IMR-90 (cell line): ENCODE measurements around the gene BCL2L11. TPM values are rescaled to one million over a fixed set of nuclear protein-coding genes. Genes with fewer than 3 reads are reported as not detected.

Experiments used
- ATAC-seq: fragments of 200-7000 bp; cut with Tn5 transposase; 2 replicates; pipeline ENCODE4 v1.9.1; 2020; ENCODE audit warnings: low read depth, mild to moderate bottlenecking, moderate library complexity
- BruUV-seq: library from RNA; stranded (reverse); fragments of 400-500 nt; replicated peaks from 2 replicates; lab custom pipeline; 2021; lab: Mats Ljungman, UMichigan
- CTCF ChIA-PET: fragments of 300-600 bp; formaldehyde crosslinking; extraction: SDS; loops from one replicate; lab custom pipeline; 2021; ENCODE audit warnings: antibody characterized with exemption; lab: Yijun Ruan, JAX
- POLR2A ChIA-PET: fragments of 300-600 bp; sonication (Branson Sonifier 250); formaldehyde crosslinking; loops from one replicate; lab custom pipeline; 2022; ENCODE audit warnings: antibody characterized with exemption; ENCODE audit not compliant: unreplicated experiment; lab: Charles Lee
- DNase-seq: peaks from one replicate; pipeline ENCODE4 v3.0.0; 2013
- H2AFZ ChIP-seq: replicated peaks from 2 replicates; pipeline ENCODE3; 2013; ENCODE audit warnings: low read length, mild to moderate bottlenecking; ENCODE audit not compliant: poor library complexity
- H2AK5ac ChIP-seq: 2 replicates; pipeline ENCODE4 v1.6.1; 2013; ENCODE audit warnings: low read depth, low read length, inconsistent platforms
- H2AK9ac ChIP-seq: replicated peaks from 2 replicates; pipeline ENCODE3; 2013; ENCODE audit warnings: mild to moderate bottlenecking, low read depth, low read length, moderate library complexity; ENCODE audit not compliant: poor library complexity
- H2BK120ac ChIP-seq: 2 replicates; pipeline ENCODE4 v1.6.1; 2013; ENCODE audit warnings: low read depth, low read length, inconsistent platforms
- H2BK15ac ChIP-seq: 3 replicates; pipeline ENCODE4 v1.6.1; 2013; ENCODE audit warnings: low read depth, low read length, inconsistent platforms
- H2BK20ac ChIP-seq: 2 replicates; pipeline ENCODE4 v1.6.1; 2013; ENCODE audit warnings: low read depth, mild to moderate bottlenecking, inconsistent platforms, low read length, moderate library complexity
- H2BK5ac ChIP-seq: 2 replicates; pipeline ENCODE4 v1.6.1; 2013; ENCODE audit warnings: mild to moderate bottlenecking, low read depth, low read length, inconsistent platforms; ENCODE audit not compliant: poor library complexity, severe bottlenecking
- H3K14ac ChIP-seq: replicated peaks from 2 replicates; pipeline ENCODE4 v1.6.1; 2013; ENCODE audit warnings: low read depth, low read length, inconsistent platforms
- H3K18ac ChIP-seq: 2 replicates; pipeline ENCODE4 v1.6.1; 2013; ENCODE audit warnings: low read depth, low read length, control low read depth
- H3K23ac ChIP-seq: 2 replicates; pipeline ENCODE4 v1.6.1; 2013; ENCODE audit warnings: low read depth, low read length, inconsistent platforms
- H3K27ac ChIP-seq: 2 replicates; pipeline ENCODE4 v1.5.1; 2013; ENCODE audit warnings: mild to moderate bottlenecking, control low read depth, low read length; ENCODE audit not compliant: insufficient read depth
- H3K27me3 ChIP-seq: 2 replicates; pipeline ENCODE4 v1.6.1; 2013; ENCODE audit warnings: low read length; ENCODE audit not compliant: control insufficient read depth, insufficient read depth
- H3K36me3 ChIP-seq: 2 replicates; pipeline ENCODE4 v1.6.1; 2013; ENCODE audit warnings: low read length, mixed read lengths; ENCODE audit not compliant: control insufficient read depth, insufficient read depth
- H3K4ac ChIP-seq: 2 replicates; pipeline ENCODE4 v1.6.1; 2013; ENCODE audit warnings: low read depth, low read length, inconsistent platforms
- H3K4me1 ChIP-seq: 2 replicates; pipeline ENCODE4 v1.6.1; 2013; ENCODE audit warnings: low read length, mixed read lengths; ENCODE audit not compliant: control insufficient read depth, insufficient read depth
- H3K4me2 ChIP-seq: 2 replicates; pipeline ENCODE4 v1.6.1; 2013; ENCODE audit warnings: low read depth, mild to moderate bottlenecking, control low read depth, low read length, moderate library complexity
- H3K4me3 ChIP-seq: 2 replicates; pipeline ENCODE4 v1.5.1; 2013; ENCODE audit warnings: low read depth, mild to moderate bottlenecking, control low read depth, low read length, moderate library complexity; ENCODE audit not compliant: insufficient read depth
- H3K56ac ChIP-seq: 2 replicates; pipeline ENCODE4 v1.6.1; 2013; ENCODE audit warnings: low read length, inconsistent platforms; ENCODE audit not compliant: insufficient read depth; ENCODE audit errors: extremely low read depth
- H3K79me1 ChIP-seq, 2 experiments: 2 replicates each; pipeline ENCODE4 v1.6.1; 2013; ENCODE audit warnings: low read length in 2 of 2, inconsistent platforms in 1 of 2, low read depth in 1 of 2
- H3K9ac ChIP-seq: 2 replicates; pipeline ENCODE4 v1.6.1; 2013; ENCODE audit warnings: low read depth, low read length, control low read depth
- H3K9me1 ChIP-seq: 2 replicates; pipeline ENCODE4 v1.6.1; 2013; ENCODE audit warnings: low read length, inconsistent platforms; ENCODE audit not compliant: insufficient read depth
- H3K9me3 ChIP-seq: 2 replicates; pipeline ENCODE4 v1.6.1; 2013; ENCODE audit warnings: low read length; ENCODE audit not compliant: control insufficient read depth, insufficient read depth
- H4K20me1 ChIP-seq: 2 replicates; pipeline ENCODE4 v1.6.1; 2013; ENCODE audit warnings: low read length, inconsistent platforms; ENCODE audit not compliant: insufficient read depth
- H4K5ac ChIP-seq: 2 replicates; pipeline ENCODE4 v1.6.1; 2013; ENCODE audit warnings: mild to moderate bottlenecking, low read depth, low read length, control low read depth
- H4K8ac ChIP-seq, 2 experiments: 2 replicates each; pipeline ENCODE4 v1.6.1; 2013; ENCODE audit warnings: low read depth in 2 of 2, low read length in 2 of 2, control low read depth in 1 of 2, inconsistent platforms in 1 of 2
- H4K91ac ChIP-seq: 2 replicates; pipeline ENCODE4 v1.6.1; 2013; ENCODE audit warnings: low read depth, low read length, inconsistent platforms; ENCODE audit not compliant: insufficient read depth
- CEBPB ChIP-seq: IDR thresholded peaks from 2 replicates; pipeline ENCODE4 v1.6.1; 2012; ENCODE audit warnings: low read depth, low read length, improper control_type of control experiment
- FOS ChIP-seq: fragments of 150-350 bp; IDR thresholded peaks from 2 replicates; pipeline ENCODE4 v1.6.1; 2016; ENCODE audit warnings: low read depth, low read length
- MAFK ChIP-seq: IDR thresholded peaks from 2 replicates; pipeline ENCODE4 v1.6.1; 2012; ENCODE audit warnings: low read depth, low read length, improper control_type of control experiment
- NFE2L2 ChIP-seq: fragments of 150-350 bp; IDR thresholded peaks from 2 replicates; pipeline ENCODE4 v1.6.1; 2016; ENCODE audit warnings: low read depth, mild to moderate bottlenecking, low read length
- RAD21 ChIP-seq: IDR thresholded peaks from 2 replicates; pipeline ENCODE4 v1.6.1; 2012; ENCODE audit warnings: low read length, improper control_type of control experiment
- RFX5 ChIP-seq: IDR thresholded peaks from 2 replicates; pipeline ENCODE4 v1.8.0; 2012; ENCODE audit warnings: low read depth, mild to moderate bottlenecking, low read length, moderate library complexity
- WGBS, 2 experiments: methylation state at CpG; one replicate each; pipeline versions ENCODE4 v1.1.5 to v1.1.7; 2013; ENCODE audit warnings: missing lambda C conversion rate in 2 of 2; ENCODE audit not compliant: insufficient read length in 1 of 2; ENCODE audit errors: extremely low coverage in 2 of 2; 5-methylcytosine and 5-hydroxymethylcytosine counted together
- dilution Hi-C: fragments of 300-500 bp; cut with HindIII; formaldehyde crosslinking; loops from one replicate; pipeline ENCODE4 v1.14.3; 2018; ENCODE audit warnings: low sequenced_read_pairs; ENCODE audit not compliant: unreplicated experiment
- in situ Hi-C: fragments of 300-500 bp; cut with MboI; formaldehyde crosslinking; loops from 3 replicates; pipeline ENCODE4 v1.14.3; 2019; ENCODE audit warnings: low sequenced_read_pairs, inconsistent platforms, mixed read lengths
- intact Hi-C: fragments of 100-400 bp; cut with micrococcal nuclease; formaldehyde crosslinking; loops from 2 replicates; pipeline ENCODE4 v1.10.0; 2022
- polyA plus RNA-seq, 3 experiments: library from polyadenylated mRNA; depleted of rRNA; stranded (reverse); fragments of >200 nt; gene quantifications; 2 replicates each; pipeline ENCODE4 v1.2.3, GENCODE V29; 2012; ENCODE audit warnings: low replicate concordance in 1 of 3
- total RNA-seq: library from RNA; depleted of rRNA; stranded (reverse); fragments of >200 nt; gene quantifications from 2 replicates; pipeline ENCODE4 v1.2.3, GENCODE V29; 2012
- TF ChIP-seq, protein P1 (sequence below): fragments of 150-350 bp; IDR thresholded peaks from 2 replicates; pipeline ENCODE4 v1.6.1; 2016; ENCODE audit warnings: low read depth, mild to moderate bottlenecking, low read length, moderate library complexity, borderline replicate concordance

Gene BCL2L11
- total and polyA plus RNA-seq, 2 of the 4 experiments (the other 2 are of a cell fraction): 1.1 to 1.7 TPM

DNA sequence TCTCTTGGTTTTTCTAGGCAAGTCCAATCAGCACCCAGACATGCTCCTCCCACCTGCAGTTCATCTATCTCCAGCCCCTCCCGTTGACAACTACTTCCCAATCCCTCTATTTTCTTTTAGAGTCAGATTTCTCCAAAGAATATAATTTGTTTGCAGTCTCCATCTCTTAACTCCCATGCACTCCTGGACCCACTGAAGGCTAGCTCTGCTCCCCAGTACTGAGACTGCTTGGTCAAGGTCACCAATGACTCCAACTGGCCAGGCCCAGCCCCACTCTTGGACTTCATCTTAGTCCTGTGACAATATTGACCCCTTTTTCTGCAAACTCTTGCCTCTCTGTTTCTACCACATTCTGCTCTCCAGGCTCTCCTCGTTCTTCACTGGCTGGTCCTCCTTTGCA is 62.0 kb downstream of the BCL2L11 start:
- ChIA-PET POLR2A (no interaction called here), CTCF (no interaction called here)
- Histone ChIP-seq H4K5ac (no peak overlapping the region), H2AK5ac (no peak overlapping the region), H2AK9ac (no peak overlapping the region), H3K9ac (no peak overlapping the region), H3K18ac (no peak overlapping the region), H4K8ac (no peak overlapping the region), H3K4ac (no peak overlapping the region), H3K27me3 (peaks cover 34% of the 10 kb centered on the region), H2BK5ac (no peak overlapping the region), H2BK20ac (no peak overlapping the region), H3K9me1 (peaks cover 9% of the 10 kb centered on the region; the same call in 1 of the 2 replicates), H2AFZ (no peak overlapping the region), H3K4me1 (peaks cover 4% of the 10 kb centered on the region; the same call in 1 of the 2 replicates), H3K79me1 (no peaks in the 10 kb centered on the region), H2BK120ac (no peak overlapping the region), H4K20me1 (0 out of 2 replicates have a peak, but pooled peaks cover 3% of the 10 kb centered on the region), H3K56ac (no peak overlapping the region), H3K36me3 (no peaks in the 10 kb centered on the region), H2BK15ac (no peak overlapping the region), H3K4me3 (no peak overlapping the region), H3K9me3 (no peaks in the 10 kb centered on the region), H3K27ac (no peak overlapping the region), H4K91ac (no peak overlapping the region), H3K14ac (no peak overlapping the region), H3K23ac (no peak overlapping the region), H3K4me2 (no peak overlapping the region)
- in situ Hi-C loops (no loop called here), intact Hi-C loops (no loop called here), dilution Hi-C loops (no loop called here)
- 50% methylated on average over 1 of the region's 2 CpGs; no CpG with 5 or more reads in 1 of the 2 experiments for WGBS, 2 experiments
- ATAC-seq (no peak), DNase-seq (no peak)
- BruUV-seq: no TSS peak
- TF ChIP-seq, protein P1, sequence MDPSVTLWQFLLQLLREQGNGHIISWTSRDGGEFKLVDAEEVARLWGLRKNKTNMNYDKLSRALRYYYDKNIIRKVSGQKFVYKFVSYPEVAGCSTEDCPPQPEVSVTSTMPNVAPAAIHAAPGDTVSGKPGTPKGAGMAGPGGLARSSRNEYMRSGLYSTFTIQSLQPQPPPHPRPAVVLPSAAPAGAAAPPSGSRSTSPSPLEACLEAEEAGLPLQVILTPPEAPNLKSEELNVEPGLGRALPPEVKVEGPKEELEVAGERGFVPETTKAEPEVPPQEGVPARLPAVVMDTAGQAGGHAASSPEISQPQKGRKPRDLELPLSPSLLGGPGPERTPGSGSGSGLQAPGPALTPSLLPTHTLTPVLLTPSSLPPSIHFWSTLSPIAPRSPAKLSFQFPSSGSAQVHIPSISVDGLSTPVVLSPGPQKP: no peak
- TF ChIP-seq RAD21 (no peak), CEBPB (no peak), NFE2L2 (no peak), FOS (no peak), MAFK (no peak), RFX5 (no peak)
